PC-3 (cell line): ENCODE data around the gene GPC3.

Experiments
- EZH2 ChIP-seq: fragments of 300-600 bp; sonication (generic); IDR thresholded peaks from one replicate; pipeline ENCODE4 v1.6.1; 2017; ENCODE audit warnings: antibody characterized with exemption, mild to moderate bottlenecking, low read length; ENCODE audit not compliant: unreplicated experiment
- EZH2phosphoT487 ChIP-seq: fragments of 300-600 bp; sonication (generic); IDR thresholded peaks from 2 replicates; pipeline ENCODE4 v1.6.1; 2018; ENCODE audit warnings: mild to moderate bottlenecking, antibody characterized with exemption, low read length, borderline replicate concordance
- TF ChIP-seq, protein P1 (sequence below): fragments of 300-600 bp; sonication (generic); conservative IDR thresholded peaks from 2 replicates; pipeline ENCODE4 v1.5.1; 2017; ENCODE audit warnings: antibody characterized with exemption, low read depth, mild to moderate bottlenecking, low read length

- TF ChIP-seq, protein P1, sequence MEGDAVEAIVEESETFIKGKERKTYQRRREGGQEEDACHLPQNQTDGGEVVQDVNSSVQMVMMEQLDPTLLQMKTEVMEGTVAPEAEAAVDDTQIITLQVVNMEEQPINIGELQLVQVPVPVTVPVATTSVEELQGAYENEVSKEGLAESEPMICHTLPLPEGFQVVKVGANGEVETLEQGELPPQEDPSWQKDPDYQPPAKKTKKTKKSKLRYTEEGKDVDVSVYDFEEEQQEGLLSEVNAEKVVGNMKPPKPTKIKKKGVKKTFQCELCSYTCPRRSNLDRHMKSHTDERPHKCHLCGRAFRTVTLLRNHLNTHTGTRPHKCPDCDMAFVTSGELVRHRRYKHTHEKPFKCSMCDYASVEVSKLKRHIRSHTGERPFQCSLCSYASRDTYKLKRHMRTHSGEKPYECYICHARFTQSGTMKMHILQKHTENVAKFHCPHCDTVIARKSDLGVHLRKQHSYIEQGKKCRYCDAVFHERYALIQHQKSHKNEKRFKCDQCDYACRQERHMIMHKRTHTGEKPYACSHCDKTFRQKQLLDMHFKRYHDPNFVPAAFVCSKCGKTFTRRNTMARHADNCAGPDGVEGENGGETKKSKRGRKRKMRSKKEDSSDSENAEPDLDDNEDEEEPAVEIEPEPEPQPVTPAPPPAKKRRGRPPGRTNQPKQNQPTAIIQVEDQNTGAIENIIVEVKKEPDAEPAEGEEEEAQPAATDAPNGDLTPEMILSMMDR: no peak
- TF ChIP-seq EZH2: no peak
- no peak for TF ChIP-seq EZH2phosphoT487
These were observed 103.5 kb downstream of the GPC3 start for GRCh38 chrX:133881893-133882292.
